ENCODE measurements around the gene MARCHF3.

DNA sequence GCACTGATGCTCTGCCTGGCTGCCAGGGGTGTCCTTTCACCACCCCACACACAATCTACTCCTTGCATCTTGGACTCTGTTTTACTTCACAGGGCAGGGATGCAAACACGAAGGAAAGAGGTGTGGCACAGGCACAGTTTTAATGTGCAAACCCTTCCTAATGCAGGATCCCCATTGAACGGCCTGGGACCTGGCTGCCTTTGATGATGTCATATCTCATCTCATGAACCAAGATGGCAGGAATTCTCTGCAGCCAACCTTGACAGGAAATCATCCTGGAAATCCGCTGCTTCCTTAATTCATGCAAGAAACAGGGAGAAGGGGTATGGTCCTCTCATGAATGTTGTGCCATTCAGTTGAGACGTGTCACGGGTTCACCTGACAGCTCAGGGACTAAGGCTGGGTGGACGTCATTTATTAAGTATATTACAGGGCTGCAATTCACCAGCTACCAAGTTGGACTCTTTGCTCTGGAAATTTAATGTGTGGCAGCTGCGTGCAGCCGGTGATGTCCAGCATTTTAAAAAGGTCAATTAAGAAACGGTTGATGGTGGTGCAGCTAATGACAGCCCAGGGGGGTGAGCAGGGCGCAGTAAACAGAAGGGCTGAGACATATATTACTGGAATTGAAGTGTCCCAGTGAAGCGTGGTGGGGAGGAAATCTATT, 161.9 kb downstream of the MARCHF3 start:
- TF ChIP-seq, protein P1, sequence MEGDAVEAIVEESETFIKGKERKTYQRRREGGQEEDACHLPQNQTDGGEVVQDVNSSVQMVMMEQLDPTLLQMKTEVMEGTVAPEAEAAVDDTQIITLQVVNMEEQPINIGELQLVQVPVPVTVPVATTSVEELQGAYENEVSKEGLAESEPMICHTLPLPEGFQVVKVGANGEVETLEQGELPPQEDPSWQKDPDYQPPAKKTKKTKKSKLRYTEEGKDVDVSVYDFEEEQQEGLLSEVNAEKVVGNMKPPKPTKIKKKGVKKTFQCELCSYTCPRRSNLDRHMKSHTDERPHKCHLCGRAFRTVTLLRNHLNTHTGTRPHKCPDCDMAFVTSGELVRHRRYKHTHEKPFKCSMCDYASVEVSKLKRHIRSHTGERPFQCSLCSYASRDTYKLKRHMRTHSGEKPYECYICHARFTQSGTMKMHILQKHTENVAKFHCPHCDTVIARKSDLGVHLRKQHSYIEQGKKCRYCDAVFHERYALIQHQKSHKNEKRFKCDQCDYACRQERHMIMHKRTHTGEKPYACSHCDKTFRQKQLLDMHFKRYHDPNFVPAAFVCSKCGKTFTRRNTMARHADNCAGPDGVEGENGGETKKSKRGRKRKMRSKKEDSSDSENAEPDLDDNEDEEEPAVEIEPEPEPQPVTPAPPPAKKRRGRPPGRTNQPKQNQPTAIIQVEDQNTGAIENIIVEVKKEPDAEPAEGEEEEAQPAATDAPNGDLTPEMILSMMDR (IDR thresholded peaks at IDR 0.05): no peak
- TF ChIP-seq POLR2A (IDR thresholded peaks at IDR 0.05): no peak

Data from right lobe of liver (tissue), 4 donors.